GM19328 (cell line): ENCODE results near the gene ELOB.

Experiments
- ATAC-seq: cut with Tn5 transposase; IDR thresholded peaks from one replicate; pipeline ENCODE4 v1.9.1; 2021; ENCODE audit warnings: mild to moderate bottlenecking, moderate library complexity; ENCODE audit not compliant: unreplicated experiment

ELOB gene

GRCh38 chr16:2811703-2812471 lies 34.8 kb upstream of the ELOB start:
- no peak for ATAC-seq

- no peak for ATAC-seq
Measured at GRCh38 chr16:2810651-2811050, 33.6 kb upstream of the ELOB start.

- no peak for ATAC-seq
Measured at GRCh38 chr16:2809149-2809760, 32.2 kb upstream of the ELOB start.

- ATAC-seq, result no peak
Measured at GRCh38 chr16:2808181-2808580, 31.1 kb upstream of the ELOB start.

- no peak for ATAC-seq
Measured at GRCh38 chr16:2806286-2806685, 29.2 kb upstream of the ELOB start.

GRCh38 chr16:2804728-2805127 lies 27.6 kb upstream of the ELOB start:
- ATAC-seq, result no peak

GRCh38 chr16:2803545-2804195 lies 26.6 kb upstream of the ELOB start:
- ATAC-seq, result no peak

GRCh38 chr16:2799859-2800226 lies 22.8 kb upstream of the ELOB start:
- ATAC-seq, result no peak

- ATAC-seq, result no peak
Measured at GRCh38 chr16:2799205-2799858, 22.3 kb upstream of the ELOB start.

GRCh38 chr16:2798723-2799204 lies 21.7 kb upstream of the ELOB start:
- ATAC-seq, result no peak

- no peak for ATAC-seq
Measured at GRCh38 chr16:2795395-2796143, 18.5 kb upstream of the ELOB start.

GRCh38 chr16:2792940-2793339 lies 15.9 kb upstream of the ELOB start:
- no peak for ATAC-seq

GRCh38 chr16:2791174-2791573 lies 14.1 kb upstream of the ELOB start:
- no peak for ATAC-seq

GRCh38 chr16:2790631-2791030 lies 13.6 kb upstream of the ELOB start:
- ATAC-seq, result no peak

GRCh38 chr16:2787961-2788360 lies 10.9 kb upstream of the ELOB start:
- no peak for ATAC-seq

GRCh38 chr16:2787406-2787805 lies 10.3 kb upstream of the ELOB start, which contains the start of gene PRSS33:
Gene PRSS33 (minus strand): TSS chr16:2787560. CDS start chr16:2786547, 1,013 bp downstream.
- no peak for ATAC-seq

- ATAC-seq, result no peak
Measured at GRCh38 chr16:2786826-2787151, 9.7 kb upstream of the ELOB start.

- ATAC-seq, result no peak
Measured at GRCh38 chr16:2786061-2786825, 9.2 kb upstream of the ELOB start.

GRCh38 chr16:2785101-2785991 lies 8.3 kb upstream of the ELOB start:
- no peak for ATAC-seq
